Measurements from ENCODE around the gene SIGLEC1. TPM values are rescaled to one million over a fixed set of nuclear protein-coding genes. Genes with fewer than 3 reads are reported as not detected.

SIGLEC1 gene
- total RNA-seq, 2 donors from 2014 or later = not detected

DNA sequence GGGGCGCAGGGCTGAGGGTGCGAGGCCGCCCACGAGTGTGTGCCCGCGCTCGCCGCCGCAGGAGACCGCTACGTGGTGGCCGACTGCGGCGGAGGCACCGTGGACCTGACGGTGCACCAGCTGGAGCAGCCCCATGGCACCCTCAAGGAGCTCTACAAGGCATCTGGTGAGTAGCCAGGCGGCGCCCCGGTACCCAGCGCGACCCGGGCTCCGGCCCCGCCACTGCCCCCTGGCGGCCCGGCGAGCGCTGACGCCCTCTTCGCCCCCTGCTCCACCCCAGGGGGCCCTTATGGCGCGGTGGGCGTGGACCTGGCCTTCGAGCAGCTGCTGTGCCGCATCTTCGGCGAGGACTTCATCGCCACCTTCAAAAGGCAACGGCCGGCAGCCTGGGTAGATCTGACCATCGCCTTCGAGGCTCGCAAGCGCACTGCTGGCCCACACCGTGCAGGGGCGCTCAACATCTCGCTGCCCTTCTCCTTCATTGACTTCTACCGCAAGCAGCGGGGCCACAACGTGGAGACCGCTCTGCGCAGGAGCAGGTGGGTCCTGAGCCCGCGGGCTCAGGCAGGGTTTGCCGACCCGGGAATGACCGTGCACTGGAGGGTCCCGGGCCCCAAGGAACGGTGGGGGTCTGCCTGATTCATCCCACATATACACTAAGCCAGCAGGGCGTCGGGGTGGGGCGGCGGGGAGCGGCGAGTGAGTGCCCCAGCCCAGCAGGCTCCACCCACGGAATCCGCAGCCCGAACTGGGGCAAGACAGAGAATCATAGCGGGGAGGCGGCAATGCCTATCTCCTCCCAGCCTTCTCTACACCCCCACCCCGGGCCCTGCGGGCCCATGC lies 37.5 kb upstream of the SIGLEC1 start:
- peak; percentile 31 for ATAC-seq (replicated peaks)
- H3K9me3 Mint-ChIP-seq = no peaks in the 10 kb centered on the region
- no peaks in the 10 kb centered on the region for H3K4me1 Mint-ChIP-seq
- no peaks in the 10 kb centered on the region for H3K27me3 Mint-ChIP-seq
- H3K36me3 Mint-ChIP-seq (ENCODE audit: low read depth) = no peaks in the 10 kb centered on the region
- no peak overlapping the region for H3K4me3 Mint-ChIP-seq
- H3K27ac Mint-ChIP-seq = no peak overlapping the region

- Mint-ChIP-seq H3K4me1 (no peaks in the 10 kb centered on the region), H3K27ac (no peak overlapping the region), H3K9me3 (no peaks in the 10 kb centered on the region), H3K4me3 (no peak overlapping the region), H3K36me3 (ENCODE audit: low read depth) (no peaks in the 10 kb centered on the region), H3K27me3 (no peaks in the 10 kb centered on the region)
- ATAC-seq (replicated peaks) = no peak
Measured at GRCh38 chr20:3749087-3749688, 36.8 kb upstream of the SIGLEC1 start.

DNA sequence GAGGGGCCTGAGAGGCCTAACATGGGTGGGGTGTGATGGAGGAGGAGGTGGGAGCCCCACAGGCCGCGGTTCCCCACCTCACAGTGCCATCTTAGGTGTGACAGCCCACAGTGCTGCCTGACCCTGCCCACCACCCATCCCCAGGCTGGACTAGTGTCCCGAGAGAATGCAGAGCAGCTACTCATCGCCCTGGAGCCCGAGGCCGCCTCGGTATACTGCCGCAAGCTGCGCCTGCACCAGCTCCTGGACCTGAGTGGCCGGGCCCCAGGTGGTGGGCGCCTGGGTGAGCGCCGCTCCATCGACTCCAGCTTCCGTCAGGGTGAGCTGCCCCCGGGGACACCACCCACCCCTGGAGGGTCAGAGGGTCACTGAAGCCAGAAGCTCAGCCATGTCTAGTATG lies 35.7 kb upstream of the SIGLEC1 start:
- no peak overlapping the region for H3K27ac Mint-ChIP-seq
- no peaks in the 10 kb centered on the region for H3K36me3 Mint-ChIP-seq (ENCODE audit: low read depth)
- no peak overlapping the region for H3K4me3 Mint-ChIP-seq
- no peaks in the 10 kb centered on the region for H3K9me3 Mint-ChIP-seq
- no peaks in the 10 kb centered on the region for H3K4me1 Mint-ChIP-seq
- no peak for ATAC-seq (replicated peaks)
- no peaks in the 10 kb centered on the region for H3K27me3 Mint-ChIP-seq

DNA sequence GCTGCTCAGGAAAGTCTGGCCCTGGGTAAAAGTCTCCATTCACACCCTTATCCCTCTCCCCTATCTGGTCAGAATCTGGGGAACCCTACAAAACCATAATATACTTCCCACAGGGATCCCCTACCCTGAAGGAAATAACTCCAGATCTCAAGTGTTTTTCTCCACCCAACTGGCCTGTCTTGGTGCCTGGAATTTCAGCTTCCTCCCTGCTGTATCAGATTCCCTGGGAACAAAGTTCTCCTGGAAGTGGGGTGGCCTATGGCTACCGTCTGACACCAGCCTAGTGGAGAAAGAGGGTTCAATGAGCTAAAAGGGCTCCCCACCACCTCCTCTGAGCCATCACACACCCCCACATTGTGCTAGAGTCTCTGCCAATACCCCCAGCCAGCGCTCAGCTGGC lies 35.1 kb upstream of the SIGLEC1 start:
- H3K27me3 Mint-ChIP-seq = no peaks in the 10 kb centered on the region
- H3K4me3 Mint-ChIP-seq = no peak overlapping the region
- ATAC-seq (replicated peaks) = no peak
- no peaks in the 10 kb centered on the region for H3K9me3 Mint-ChIP-seq
- H3K36me3 Mint-ChIP-seq (ENCODE audit: low read depth) = no peaks in the 10 kb centered on the region
- no peaks in the 10 kb centered on the region for H3K4me1 Mint-ChIP-seq
- no peak overlapping the region for H3K27ac Mint-ChIP-seq

DNA sequence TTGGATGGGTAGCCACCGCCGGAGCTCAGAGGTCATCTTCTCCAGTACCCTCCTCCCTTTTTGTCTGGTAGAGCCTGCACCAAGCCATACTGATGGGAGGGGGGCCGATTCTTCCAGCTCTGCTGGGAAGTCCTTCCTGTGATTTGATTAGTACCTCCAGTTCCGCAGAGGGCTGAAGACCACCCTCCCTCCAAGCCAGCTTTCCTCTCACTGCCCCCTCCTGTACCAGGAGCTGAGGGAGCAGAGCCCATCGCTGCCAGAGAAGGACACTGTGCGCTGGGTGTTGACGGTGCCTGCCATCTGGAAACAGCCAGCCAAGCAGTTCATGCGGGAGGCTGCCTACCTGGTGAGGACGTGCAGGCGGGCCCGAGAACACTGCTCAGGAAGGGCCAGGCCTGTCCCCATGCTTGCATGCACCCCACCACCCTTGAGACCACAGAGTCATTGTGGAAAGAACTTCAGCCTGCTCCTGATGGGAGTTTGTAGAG lies 33.3 kb upstream of the SIGLEC1 start:
- H3K27ac Mint-ChIP-seq = no peak overlapping the region
- H3K9me3 Mint-ChIP-seq = no peaks in the 10 kb centered on the region
- H3K27me3 Mint-ChIP-seq = no peaks in the 10 kb centered on the region
- H3K36me3 Mint-ChIP-seq (ENCODE audit: low read depth) = no peaks in the 10 kb centered on the region
- no peaks in the 10 kb centered on the region for H3K4me1 Mint-ChIP-seq
- ATAC-seq (replicated peaks) = no peak
- no peak overlapping the region for H3K4me3 Mint-ChIP-seq

DNA sequence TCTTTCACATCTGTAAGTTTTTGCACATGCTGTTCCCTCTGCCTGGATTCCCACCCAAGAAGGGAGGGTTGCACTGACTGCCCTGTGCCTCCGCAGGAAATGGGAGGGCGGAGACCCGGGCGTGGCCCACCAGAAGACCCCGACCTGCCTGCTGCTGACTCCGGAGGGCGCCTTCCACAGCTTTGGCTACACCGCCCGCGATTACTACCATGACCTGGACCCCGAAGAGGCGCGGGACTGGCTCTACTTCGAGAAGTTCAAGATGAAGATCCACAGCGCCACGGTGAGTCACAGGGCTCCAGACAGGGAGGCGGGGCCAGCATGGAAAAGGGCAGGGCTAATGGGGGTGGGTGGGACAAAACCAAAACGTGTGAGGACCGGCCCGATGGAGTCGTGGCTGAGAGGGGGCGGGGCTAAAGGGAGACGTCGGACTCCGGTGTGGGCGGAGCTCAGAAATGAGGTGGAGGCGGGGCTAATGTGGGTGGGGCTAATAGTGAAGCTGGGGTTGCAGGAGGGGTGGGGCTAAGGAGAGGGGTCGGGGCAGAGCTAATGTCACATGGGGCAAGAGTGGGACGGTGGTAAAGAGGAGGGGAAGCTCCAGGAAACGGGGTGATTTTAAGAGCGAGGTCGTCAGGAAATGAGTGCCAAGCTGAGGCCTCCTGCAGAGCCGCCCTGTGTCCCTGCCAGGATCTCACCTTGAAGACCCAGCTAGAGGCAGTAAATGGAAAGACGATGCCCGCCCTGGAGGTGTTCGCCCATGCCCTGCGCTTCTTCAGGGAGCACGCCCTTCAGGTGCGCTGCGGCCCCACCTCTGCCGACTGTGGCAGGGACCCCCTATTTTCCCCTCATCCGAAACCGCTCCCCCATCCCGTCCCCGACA lies 32.6 kb upstream of the SIGLEC1 start:
- peak; percentile 62 for ATAC-seq (replicated peaks)
- peak overlapping the region; percentile 43 for H3K4me3 Mint-ChIP-seq
- H3K27ac Mint-ChIP-seq = no peak overlapping the region
- H3K4me1 Mint-ChIP-seq = no peaks in the 10 kb centered on the region
- no peaks in the 10 kb centered on the region for H3K27me3 Mint-ChIP-seq
- no peaks in the 10 kb centered on the region for H3K9me3 Mint-ChIP-seq
- H3K36me3 Mint-ChIP-seq (ENCODE audit: low read depth) = no peaks in the 10 kb centered on the region

DNA sequence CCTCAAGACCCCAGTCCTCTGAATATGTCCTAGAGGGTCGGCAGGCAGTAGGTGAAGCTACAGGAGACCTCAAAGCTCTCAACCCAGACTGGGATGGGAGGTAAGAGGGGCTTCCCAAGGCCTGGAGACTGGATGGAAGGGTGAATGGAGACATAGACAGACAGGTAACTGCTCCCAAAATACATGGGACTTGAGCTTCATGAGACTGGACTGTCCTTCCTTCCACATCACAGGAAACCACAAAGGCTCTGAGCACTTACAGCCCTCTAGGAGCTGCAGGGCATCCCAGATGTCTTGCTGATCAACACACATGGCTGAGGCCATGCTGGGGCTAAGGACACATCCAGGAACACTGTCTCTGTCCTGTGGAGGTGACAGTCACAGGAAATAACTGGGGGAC lies 31.6 kb upstream of the SIGLEC1 start:
- no peak for ATAC-seq (replicated peaks)
- Mint-ChIP-seq H3K27me3 (no peaks in the 10 kb centered on the region), H3K36me3 (ENCODE audit: low read depth) (no peaks in the 10 kb centered on the region), H3K27ac (no peak overlapping the region), H3K4me1 (no peaks in the 10 kb centered on the region), H3K9me3 (no peaks in the 10 kb centered on the region), H3K4me3 (no peak overlapping the region)

DNA sequence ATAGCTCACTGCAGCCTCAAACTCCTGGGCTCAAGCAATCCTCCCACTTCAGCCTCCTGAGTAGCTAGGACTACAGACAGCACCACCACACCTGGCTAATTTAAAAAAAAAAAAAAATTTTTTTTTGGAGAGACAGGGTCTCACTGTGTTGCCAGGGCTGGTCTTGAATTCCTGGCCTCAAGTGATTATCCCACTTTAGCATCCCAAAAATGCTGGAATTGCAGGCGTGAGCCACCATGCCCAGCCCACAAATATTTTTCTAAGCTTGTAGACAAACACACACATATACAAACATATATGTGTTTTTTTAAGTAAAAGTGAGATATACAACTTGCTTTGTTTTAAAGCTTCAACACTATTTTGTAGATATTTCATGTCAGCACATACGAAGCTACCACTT lies 30.9 kb upstream of the SIGLEC1 start:
- Mint-ChIP-seq H3K9me3 (no peaks in the 10 kb centered on the region), H3K4me1 (no peaks in the 10 kb centered on the region), H3K27me3 (no peaks in the 10 kb centered on the region), H3K36me3 (ENCODE audit: low read depth) (no peaks in the 10 kb centered on the region), H3K4me3 (no peak overlapping the region), H3K27ac (no peak overlapping the region)
- ATAC-seq (replicated peaks) = no peak

DNA sequence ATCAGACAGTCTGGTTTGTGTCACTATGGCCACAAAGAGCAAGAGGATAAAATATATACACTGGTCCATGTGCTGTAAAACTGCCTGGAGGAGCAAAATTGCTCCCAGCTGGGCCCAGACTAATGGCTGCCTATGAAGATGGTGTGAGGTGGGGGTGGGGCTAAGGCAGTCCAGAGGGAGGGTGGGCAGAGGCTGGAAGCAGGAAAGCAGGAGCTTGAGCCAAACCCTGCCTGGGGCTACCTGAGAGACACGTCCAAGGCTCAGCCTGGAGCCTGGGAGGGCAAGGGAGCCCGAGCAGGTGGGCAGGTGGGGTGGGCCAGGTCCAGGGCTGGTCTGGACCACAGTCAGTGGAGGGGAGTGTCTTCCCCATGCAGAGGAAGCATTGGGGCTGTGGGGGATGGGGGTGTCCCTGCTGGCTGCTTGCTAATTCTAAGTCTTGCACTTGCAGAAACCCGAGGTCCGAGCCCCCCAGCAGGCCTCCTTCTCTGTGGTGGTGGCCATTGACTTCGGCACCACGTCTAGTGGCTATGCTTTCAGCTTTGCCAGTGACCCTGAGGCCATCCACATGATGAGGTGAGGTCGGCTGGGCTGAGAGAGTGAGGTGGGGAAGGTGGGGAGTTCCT lies 29.5 kb upstream of the SIGLEC1 start:
- H3K27ac Mint-ChIP-seq = no peak overlapping the region
- no peaks in the 10 kb centered on the region for H3K27me3 Mint-ChIP-seq
- H3K36me3 Mint-ChIP-seq (ENCODE audit: low read depth) = no peaks in the 10 kb centered on the region
- ATAC-seq (replicated peaks) = no peak
- H3K9me3 Mint-ChIP-seq = no peaks in the 10 kb centered on the region
- H3K4me1 Mint-ChIP-seq = no peaks in the 10 kb centered on the region
- no peak overlapping the region for H3K4me3 Mint-ChIP-seq

DNA sequence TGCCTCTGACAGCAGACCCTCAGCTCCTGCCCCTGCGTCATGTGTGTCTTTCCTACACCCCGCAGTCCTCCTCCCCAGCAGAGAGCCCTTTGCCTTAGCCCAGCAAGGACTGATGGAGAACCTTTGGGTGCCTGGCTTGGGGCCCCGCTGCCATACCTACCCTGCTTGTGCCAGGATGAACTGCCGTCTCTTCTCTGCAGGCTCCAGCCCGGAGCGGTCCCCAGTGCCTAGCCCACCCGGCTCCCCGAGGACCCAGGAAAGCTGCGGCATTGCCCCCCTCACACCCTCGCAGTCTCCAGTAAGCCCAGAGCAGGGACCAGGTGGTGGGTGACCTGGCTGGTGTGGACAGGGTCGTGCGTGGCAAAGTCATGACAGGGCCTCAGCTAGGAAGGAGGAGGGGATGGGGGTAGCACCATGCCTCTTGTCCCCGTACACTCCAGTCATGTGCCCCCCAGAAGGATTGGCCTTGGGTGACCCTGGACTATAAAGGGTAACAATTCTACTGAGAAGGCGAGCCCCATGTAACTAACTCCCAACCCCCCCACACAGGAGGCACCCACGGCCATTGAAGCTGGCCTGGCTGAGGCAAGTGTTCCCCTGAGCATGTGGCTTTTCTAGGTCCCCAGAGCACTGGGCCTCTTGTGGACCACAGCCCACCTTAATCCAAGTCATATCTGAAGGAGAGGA lies 28.4 kb upstream of the SIGLEC1 start:
- no peak overlapping the region for H3K4me3 Mint-ChIP-seq
- no peaks in the 10 kb centered on the region for H3K4me1 Mint-ChIP-seq
- no peak overlapping the region for H3K27ac Mint-ChIP-seq
- H3K27me3 Mint-ChIP-seq = no peaks in the 10 kb centered on the region
- H3K9me3 Mint-ChIP-seq = no peaks in the 10 kb centered on the region
- no peaks in the 10 kb centered on the region for H3K36me3 Mint-ChIP-seq (ENCODE audit: low read depth)
- no peak for ATAC-seq (replicated peaks)

DNA sequence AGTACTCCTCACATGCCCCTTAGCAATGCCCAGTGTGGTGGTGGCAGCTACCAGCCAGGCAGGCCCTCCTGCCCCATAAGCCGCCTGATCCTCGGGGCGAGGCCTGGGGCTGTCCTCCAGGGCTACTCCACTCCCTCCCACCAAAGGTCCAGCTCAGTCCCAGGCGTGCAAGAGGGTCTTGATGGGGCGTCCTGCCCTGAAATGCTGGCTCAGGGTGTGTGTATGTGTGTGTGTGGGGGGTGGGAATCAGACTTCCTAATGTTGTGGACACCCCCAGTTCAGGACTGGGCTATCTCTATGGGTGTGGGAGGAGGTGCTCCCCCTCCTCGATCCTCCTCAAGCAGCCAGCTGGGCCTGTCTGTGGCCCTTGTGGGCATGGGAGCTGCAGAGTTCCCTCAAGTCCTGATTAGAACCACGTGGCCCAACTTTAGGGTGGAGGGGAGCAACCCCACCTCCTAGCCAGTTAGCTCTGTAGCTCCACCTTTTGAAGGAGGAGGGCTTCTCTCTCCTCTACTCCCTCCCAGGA lies 27.6 kb upstream of the SIGLEC1 start:
- no peak overlapping the region for H3K27ac Mint-ChIP-seq
- no peaks in the 10 kb centered on the region for H3K27me3 Mint-ChIP-seq
- no peaks in the 10 kb centered on the region for H3K4me1 Mint-ChIP-seq
- no peak overlapping the region for H3K4me3 Mint-ChIP-seq
- H3K36me3 Mint-ChIP-seq (ENCODE audit: low read depth) = no peaks in the 10 kb centered on the region
- H3K9me3 Mint-ChIP-seq = no peaks in the 10 kb centered on the region
- no peak for ATAC-seq (replicated peaks)

DNA sequence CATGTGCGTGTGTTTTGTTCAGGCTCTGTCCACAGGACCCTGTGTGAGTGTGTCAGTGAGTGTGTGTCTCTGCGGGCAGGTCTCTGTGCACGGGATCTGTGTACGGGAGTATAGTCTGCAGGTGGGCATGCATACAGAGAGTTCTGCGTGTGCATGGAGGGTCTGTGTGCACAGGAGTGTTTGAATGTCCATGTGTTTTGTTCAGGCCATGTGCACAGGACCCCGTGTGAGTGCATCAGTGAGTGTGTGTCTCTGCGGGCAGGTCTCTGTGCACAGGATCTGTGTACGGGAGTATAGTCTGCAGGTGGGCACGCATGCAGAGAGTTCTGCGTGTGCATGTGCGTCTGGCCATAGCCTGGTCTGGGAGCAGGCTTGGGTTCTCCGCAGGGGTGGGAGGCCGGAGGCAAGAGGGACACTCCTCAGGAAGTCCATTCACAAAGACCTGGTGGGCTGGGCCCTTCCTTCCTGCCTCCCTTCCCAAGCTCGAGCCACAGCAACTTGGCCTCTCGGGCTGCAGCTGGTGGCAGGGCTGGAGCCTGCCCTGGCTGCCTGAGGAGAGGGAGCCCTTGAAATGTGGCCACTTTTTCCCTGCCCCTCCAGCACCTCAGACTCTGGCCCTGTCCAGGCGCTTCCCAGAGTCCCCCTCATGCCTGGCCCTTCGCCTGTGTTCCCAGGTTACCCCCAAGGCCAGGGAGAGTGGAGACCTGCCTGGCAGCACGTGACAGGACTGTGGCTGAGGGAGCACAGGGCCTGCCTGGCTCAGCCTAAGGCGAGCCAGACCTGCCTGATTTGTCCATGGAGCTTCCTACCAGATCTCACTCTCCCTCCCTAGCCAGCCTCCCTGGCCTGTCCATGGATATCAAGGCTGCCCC lies 26.9 kb upstream of the SIGLEC1 start:
- no peaks in the 10 kb centered on the region for H3K27me3 Mint-ChIP-seq
- no peak overlapping the region for H3K4me3 Mint-ChIP-seq
- no peaks in the 10 kb centered on the region for H3K9me3 Mint-ChIP-seq
- H3K27ac Mint-ChIP-seq = no peak overlapping the region
- no peaks in the 10 kb centered on the region for H3K36me3 Mint-ChIP-seq (ENCODE audit: low read depth)
- no peak for ATAC-seq (replicated peaks)
- H3K4me1 Mint-ChIP-seq = no peaks in the 10 kb centered on the region
